ELR (cell line): ENCODE results near the gene KIAA0513.

Experiments used
- DNase-seq: peaks from one replicate; pipeline ENCODE4 v3.0.0-alpha.2; 2015; ENCODE audit warnings: low read depth

Gene KIAA0513

GRCh38 chr16:85136213-85136701 lies 108.7 kb downstream of the KIAA0513 start:
- DNase-seq = peak; percentile 36

GRCh38 chr16:85136702-85137322 lies 109.2 kb downstream of the KIAA0513 start:
- peak; percentile 38 for DNase-seq

GRCh38 chr16:85137323-85138072 lies 109.9 kb downstream of the KIAA0513 start:
- DNase-seq = peak; percentile 78

GRCh38 chr16:85138073-85138824 lies 110.7 kb downstream of the KIAA0513 start:
- DNase-seq = no peak

- no peak for DNase-seq
These were observed 111.4 kb downstream of the KIAA0513 start for GRCh38 chr16:85138825-85139627.

GRCh38 chr16:85139881-85140339 lies 112.3 kb downstream of the KIAA0513 start:
- DNase-seq = no peak

- no peak for DNase-seq
These were observed 112.9 kb downstream of the KIAA0513 start for GRCh38 chr16:85140455-85141012.

GRCh38 chr16:85141491-85142128 lies 114.0 kb downstream of the KIAA0513 start:
- DNase-seq = no peak

- no peak for DNase-seq
These were observed 114.5 kb downstream of the KIAA0513 start for GRCh38 chr16:85142129-85142513.

- no peak for DNase-seq
These were observed 115.2 kb downstream of the KIAA0513 start for GRCh38 chr16:85142771-85143211.
